Measurements from ENCODE around the gene LSAMP. TPM values are rescaled to one million over a fixed set of nuclear protein-coding genes. Genes with fewer than 3 reads are reported as not detected.
"Not testable (repeated sequence)": the region's sequence is repeated elsewhere in the genome, so short reads cannot be mapped to it uniquely, and the experiment has no call there.

LSAMP gene
- total and polyA plus RNA-seq, 5 donors from 2014 or later: not detected

DNA sequence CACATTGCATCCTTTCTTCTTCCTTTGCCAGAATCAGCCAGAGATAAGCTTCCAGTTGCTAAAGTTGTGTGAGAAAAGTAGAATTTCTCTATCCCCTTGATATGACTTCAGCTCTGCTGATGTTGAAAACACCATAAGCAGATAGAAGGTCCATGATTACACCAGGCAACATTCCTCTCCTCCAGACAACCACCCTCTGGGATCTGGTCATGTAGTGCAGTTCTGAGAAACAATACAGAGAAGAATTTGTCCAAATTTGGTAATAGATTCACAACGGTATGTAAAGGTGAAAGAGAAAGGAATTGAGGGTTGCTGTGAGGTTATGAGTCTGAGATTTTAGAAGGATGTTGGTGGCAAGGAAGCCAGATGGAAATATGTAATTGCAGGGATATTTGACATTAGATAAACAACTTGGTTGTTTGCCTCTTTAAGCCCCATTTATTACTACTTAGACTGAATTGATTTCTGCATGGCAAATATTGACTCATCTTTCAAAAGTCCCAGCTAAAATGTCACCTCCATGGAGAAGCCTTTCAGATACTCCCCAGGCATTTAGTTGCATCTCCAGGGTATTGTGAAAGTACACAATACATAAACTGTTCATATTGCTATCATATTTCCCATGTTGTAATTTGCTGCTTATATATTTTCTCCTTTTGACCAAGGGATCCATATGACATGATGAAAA, 687.1 kb downstream of the LSAMP start:
- DNase-seq (no peak), ATAC-seq (ENCODE audit: low read depth in 2 of 2) (no peak)
- Mint-ChIP-seq H3K4me3 (no peak overlapping the region), H3K27ac (no peak overlapping the region), H3K9me3 (peaks cover 0 to 2% (median 0%) of the 10 kb centered on the region in 7 donors), H3K27me3 (no peaks in the 10 kb centered on the region), H3K4me1 (no peaks in the 10 kb centered on the region), H3K36me3 (no peaks in the 10 kb centered on the region)
- Histone ChIP-seq H3K27ac (ENCODE audit: insufficient read depth, low read length, poor library complexity, severe bottlenecking) (no peak overlapping the region), H3K9me3 (ENCODE audit: control insufficient read depth in 2 of 2, low read length in 2 of 2) (no peaks in the 10 kb centered on the region), H3K4me3 (ENCODE audit: low read depth, low read length) (no peak overlapping the region), H3K27me3 (ENCODE audit: control insufficient read depth, insufficient read depth, low read length) (no peaks in the 10 kb centered on the region), H3K36me3 (ENCODE audit: control insufficient read depth, insufficient read depth, low read length) (no peaks in the 10 kb centered on the region), H3K4me1 (ENCODE audit: control insufficient read depth, insufficient read depth, low read length, poor library complexity, severe bottlenecking) (no peaks in the 10 kb centered on the region)

DNA sequence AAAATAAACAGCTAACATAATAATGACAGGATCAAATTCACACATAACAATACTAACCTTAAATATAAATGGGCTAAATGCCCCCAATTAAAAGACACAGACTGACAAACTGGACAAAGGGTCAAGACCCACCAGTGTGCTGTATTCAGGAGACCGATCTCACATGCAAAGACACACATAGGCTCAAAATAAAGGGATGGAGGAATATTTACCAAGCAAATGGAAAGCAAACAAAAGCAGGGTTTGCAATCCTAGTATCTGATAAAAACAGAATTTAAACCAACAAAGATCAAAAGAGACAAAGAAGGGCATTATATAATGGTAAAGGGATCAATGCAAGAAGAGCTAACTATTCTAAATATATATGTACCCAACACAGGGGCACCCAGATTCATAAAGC, 692.3 kb downstream of the LSAMP start:
- not testable (repeated sequence) for H3K4me1 Mint-ChIP-seq; H3K27ac ChIP-seq (ENCODE audit: insufficient read depth, low read length, poor library complexity, severe bottlenecking); H3K4me3 ChIP-seq (ENCODE audit: low read depth, low read length); H3K9me3 Mint-ChIP-seq; H3K36me3 ChIP-seq (ENCODE audit: control insufficient read depth, insufficient read depth, low read length); H3K27me3 Mint-ChIP-seq; ATAC-seq (ENCODE audit: low read depth in 2 of 2); DNase-seq; H3K27me3 ChIP-seq (ENCODE audit: control insufficient read depth, insufficient read depth, low read length); H3K36me3 Mint-ChIP-seq; H3K9me3 ChIP-seq (ENCODE audit: control insufficient read depth in 2 of 2, low read length in 2 of 2); H3K4me1 ChIP-seq (ENCODE audit: control insufficient read depth, insufficient read depth, low read length, poor library complexity, severe bottlenecking); H3K4me3 Mint-ChIP-seq; H3K27ac Mint-ChIP-seq
